GM18505 (cell line): ENCODE results near the gene DDX11.
"Not testable (repeated sequence)": the region's sequence is repeated elsewhere in the genome, so short reads cannot be mapped to it uniquely, and the experiment has no call there.

Source experiments
- ATAC-seq: cut with Tn5 transposase; IDR thresholded peaks from one replicate; pipeline ENCODE4 v1.9.1; 2021; ENCODE audit not compliant: unreplicated experiment
- POLR2A ChIP-seq: IDR thresholded peaks from 4 replicates; pipeline ENCODE4 v1.6.1; 2011; ENCODE audit warnings: borderline replicate concordance; ENCODE audit not compliant: insufficient read depth, insufficient read length; ENCODE audit errors: extremely low read depth

DDX11 gene

DNA sequence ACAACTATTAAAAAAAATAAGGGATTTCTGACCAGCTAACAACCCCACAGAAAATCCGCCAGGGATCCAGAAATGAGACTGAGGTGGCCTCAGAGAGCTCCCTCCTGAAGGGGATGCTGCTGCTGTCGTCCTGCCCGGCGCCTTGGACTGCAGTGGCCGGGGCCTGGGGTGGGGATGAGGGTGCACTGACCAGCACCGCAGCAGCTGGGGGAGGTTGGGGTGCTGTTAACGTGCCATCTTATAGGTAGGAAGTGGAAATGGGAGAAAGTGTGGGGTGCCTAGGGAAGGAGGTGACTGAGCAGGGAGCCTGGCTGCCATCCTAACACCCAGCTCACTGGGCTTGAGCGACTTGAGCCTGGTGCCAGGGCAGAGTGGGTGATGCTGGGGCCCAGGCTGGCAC lies 32.0 kb downstream of the DDX11 start:
- no peak for TF ChIP-seq POLR2A
- no peak for ATAC-seq

GRCh38 chr12:31106101-31106803 lies 32.6 kb downstream of the DDX11 start:
- no peak for ATAC-seq
- TF ChIP-seq POLR2A = no peak

- ATAC-seq = not testable (repeated sequence)
Measured at GRCh38 chr12:31109773-31110172, 36.1 kb downstream of the DDX11 start.

DNA sequence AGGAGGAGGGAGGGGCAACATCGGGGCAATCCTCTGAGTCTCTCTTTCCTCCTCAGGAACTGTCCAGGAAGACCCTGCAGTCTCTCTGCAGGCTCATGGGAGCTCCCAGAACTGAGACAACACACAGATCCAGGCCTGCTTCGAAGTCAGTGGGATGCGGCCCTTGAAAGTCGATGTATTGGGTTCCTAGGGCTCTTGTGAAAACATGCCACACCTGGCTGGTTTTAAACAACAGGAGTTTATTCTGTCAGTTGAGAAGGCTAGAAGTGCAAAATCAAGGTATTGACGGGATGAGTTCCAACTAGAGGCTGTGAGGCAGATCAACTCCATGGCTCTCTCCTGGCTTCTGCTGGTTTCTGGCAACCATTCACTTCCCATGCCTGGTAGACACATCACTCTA lies 36.6 kb downstream of the DDX11 start:
- ATAC-seq = not testable (repeated sequence)

DNA sequence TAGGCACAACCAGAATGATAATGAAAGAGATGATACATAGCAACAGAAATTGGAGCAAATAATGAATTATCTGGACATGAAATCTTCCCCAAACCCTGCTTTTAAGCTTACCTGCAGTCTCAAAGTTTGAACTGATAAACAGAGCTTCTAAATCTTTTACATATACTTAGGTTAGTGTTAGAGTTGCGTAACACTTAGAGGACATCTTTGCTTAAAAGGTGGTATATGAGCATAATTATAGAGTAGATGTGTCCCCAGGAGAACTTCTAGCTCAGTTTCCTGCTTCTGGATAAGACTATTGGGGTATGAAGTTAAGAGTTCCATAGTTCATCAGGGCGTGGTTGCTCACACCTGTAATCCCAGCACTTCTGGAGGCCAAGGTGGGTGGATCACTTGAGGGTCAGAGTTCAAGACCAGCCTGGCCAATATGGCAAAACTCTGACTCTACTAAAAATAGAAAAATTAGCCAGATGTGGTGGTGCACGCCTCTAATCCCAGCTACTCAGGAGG lies 41.5 kb downstream of the DDX11 start:
- ATAC-seq = not testable (repeated sequence)

- ATAC-seq = not testable (repeated sequence)
Measured at GRCh38 chr12:31116846-31117202, 43.2 kb downstream of the DDX11 start.

- TF ChIP-seq POLR2A = no peak
- ATAC-seq = peak; percentile 54
Measured at GRCh38 chr12:31117203-31118011, 43.7 kb downstream of the DDX11 start.

DNA sequence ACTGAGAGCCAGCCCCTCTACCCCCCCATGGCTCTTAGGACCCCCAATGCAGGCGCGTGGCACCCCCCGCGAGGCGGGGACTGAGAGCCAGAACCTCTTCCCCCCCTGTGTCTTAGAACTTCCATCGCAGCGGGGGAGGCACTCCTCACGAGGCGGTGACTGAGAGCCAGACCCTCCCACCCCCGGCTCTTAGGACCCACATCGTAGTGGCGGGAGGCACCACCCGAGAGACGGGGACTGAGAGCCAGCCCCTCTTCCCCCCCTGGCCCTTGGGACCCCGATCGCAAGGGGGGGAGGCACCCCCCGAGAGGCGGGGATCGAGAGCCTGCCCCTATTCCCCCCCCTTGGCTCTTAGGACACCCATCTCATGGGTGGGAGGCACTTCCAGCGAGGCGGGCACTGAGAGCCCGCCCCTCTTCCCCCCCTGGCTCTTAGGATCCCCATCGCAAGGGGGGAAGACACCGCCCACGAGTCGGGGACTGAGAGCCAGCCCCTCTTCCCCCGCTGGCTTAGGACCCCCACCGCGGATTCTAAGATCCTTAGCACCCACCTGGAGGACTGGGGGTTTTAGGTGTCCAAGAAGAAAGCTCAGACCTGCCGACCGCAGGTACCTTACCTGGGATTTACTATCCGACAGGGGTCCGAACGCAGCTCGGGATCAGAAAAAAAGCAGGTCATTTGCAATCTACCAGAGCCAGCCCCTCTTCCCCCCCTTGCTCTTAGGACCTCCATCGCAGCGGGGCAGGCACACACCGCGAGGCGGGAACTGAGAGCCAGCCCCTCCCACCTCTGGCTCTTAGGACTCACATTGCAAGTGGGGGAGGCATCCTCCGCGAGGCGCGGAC lies 44.9 kb downstream of the DDX11 start:
- TF ChIP-seq POLR2A = no peak
- ATAC-seq = no peak

DNA sequence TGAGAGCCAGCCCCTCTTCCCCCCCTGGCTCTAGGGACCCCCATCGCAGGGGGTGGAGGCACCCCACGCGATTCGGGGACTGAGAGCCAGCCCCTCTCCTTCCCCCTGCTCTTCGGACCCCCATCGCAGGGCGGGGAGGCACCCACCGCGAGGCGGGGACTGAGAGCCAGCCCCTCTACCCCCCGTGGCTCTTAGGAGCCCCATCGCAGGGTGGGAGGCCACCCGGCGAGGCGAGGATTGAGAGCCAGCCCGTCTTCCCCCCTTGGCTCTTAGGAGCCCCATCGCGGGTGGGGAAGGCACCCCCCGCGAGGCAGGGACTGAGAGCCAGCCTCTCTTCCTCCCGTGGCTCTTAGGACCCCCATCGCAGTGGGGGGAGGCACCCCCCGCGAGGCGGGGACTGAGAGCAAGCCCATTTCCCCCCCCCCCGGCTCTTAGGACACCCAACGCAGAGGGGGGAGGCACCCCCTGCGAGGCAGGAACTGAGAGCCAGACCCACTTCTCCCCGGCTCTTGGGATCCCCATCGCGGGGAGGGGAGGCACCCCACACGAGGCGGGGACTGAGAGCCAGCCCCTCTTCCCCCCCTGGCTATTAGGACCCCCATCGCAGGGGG lies 45.6 kb downstream of the DDX11 start:
- TF ChIP-seq POLR2A = no peak

GRCh38 chr12:31119803-31120211 lies 46.1 kb downstream of the DDX11 start:
- TF ChIP-seq POLR2A = no peak
- ATAC-seq = no peak

More for the DNA sequence above, 45.6 kb downstream of the DDX11 start:
- no peak for ATAC-seq

DNA sequence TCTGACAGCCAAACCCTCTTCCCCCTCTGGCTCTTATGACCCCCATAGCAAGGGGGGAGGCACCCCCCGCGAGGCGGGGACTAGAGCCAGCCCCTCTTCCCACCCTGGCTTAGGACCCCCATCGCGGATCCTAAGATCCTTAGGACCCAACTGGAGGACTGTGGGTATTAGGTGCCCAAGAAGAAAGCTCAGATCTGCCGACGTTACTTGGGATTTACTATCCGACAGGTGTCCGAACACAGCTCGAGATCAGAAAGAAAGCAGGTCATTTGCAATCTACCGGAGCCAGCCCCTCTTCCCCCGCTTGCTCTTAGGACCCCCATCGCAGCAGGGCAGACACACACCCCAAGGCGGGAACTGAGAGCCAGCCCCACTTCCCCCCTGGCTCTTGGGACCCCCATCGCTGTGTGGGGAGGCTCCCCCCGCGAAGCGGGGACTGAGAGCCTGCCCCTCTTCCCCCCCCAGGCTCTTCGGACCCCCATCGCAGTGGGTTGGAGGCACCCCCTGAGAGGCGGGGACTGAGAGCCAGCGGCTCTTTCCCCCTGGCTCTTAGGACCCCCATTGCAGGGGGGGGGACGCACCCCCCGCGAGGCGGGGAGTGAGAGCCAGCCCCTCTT lies 46.8 kb downstream of the DDX11 start:
- TF ChIP-seq POLR2A = no peak
- no peak for ATAC-seq

GRCh38 chr12:31121022-31121728 lies 47.5 kb downstream of the DDX11 start:
- ATAC-seq = not testable (repeated sequence)

DNA sequence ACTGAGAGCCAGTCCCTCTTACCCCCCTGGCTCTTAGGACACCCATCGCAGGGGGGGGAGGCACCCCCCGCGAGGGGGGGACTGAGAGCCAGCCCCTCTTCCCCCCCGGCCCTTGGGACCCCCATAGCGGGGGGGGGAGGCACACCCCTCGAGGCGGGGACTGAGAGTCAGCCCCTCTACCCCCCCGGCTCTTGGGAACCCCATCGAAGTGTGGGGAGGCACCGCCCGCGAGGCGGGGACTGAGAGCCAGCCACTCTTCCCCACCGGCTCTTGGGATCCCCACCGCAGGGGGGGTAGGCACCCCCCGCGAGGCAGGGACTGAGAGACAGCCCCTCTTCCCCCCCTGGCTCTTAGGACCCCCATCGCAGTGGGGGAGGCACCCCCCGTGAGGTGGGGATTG lies 48.8 kb downstream of the DDX11 start:
- ATAC-seq = no peak
- TF ChIP-seq POLR2A = no peak

GRCh38 chr12:31124158-31124557 lies 50.5 kb downstream of the DDX11 start:
- ATAC-seq = not testable (repeated sequence)

GRCh38 chr12:31125171-31125570 lies 51.5 kb downstream of the DDX11 start:
- not testable (repeated sequence) for ATAC-seq

- ATAC-seq = not testable (repeated sequence)
Measured at GRCh38 chr12:31127209-31127848, 53.7 kb downstream of the DDX11 start.

DNA sequence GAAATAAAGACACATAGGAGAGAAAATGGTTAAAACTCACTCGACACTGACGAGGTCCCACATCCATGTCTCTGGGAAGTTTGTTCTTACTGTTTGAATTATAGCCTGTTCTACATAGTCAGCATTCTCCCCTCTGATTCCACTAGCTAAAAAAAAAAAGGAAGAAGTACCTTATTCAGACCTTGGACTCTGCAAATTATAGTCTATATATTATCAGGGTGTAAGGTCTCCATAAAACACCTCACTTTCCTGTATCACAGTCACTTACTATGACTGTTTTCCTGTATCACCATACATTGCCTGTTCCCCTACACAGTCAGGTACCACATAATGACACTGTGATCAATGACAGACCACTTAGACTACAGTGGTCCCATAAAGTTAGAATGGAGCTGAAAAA lies 62.9 kb downstream of the DDX11 start:
- not testable (repeated sequence) for ATAC-seq

DNA sequence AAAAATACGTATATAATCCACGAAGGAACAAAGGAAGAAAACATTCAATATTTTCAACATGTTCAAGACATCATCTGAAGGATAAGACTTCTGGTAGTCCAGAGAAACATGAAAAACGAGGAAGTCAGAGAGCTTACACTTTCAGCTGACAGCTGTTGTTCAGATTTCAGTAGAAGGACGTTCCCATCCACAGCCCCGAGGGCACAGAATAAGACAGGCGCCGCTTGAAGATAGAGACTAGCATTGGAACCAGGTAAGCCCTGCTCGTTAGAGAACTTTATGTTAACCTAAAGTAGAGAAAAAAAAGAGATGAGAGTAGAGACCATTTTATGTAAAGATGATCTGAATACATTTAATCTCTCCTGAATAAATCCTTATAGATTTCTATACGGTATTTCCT lies 71.1 kb downstream of the DDX11 start:
- ATAC-seq = not testable (repeated sequence)

- ATAC-seq = not testable (repeated sequence)
Measured at GRCh38 chr12:31145296-31145695, 71.6 kb downstream of the DDX11 start.
